GM18520 (cell line): ENCODE data around the gene RDX.
A peak's percentile ranks its signal among the peaks of the same experiment; 100 is the strongest.
"Not testable (repeated sequence)": the region's sequence is repeated elsewhere in the genome, so short reads cannot be mapped to it uniquely, and the experiment has no call there.

Source experiments
- ATAC-seq: cut with Tn5 transposase; IDR thresholded peaks from one replicate; pipeline ENCODE4 v1.9.1; 2021; ENCODE audit not compliant: unreplicated experiment

RDX gene

DNA sequence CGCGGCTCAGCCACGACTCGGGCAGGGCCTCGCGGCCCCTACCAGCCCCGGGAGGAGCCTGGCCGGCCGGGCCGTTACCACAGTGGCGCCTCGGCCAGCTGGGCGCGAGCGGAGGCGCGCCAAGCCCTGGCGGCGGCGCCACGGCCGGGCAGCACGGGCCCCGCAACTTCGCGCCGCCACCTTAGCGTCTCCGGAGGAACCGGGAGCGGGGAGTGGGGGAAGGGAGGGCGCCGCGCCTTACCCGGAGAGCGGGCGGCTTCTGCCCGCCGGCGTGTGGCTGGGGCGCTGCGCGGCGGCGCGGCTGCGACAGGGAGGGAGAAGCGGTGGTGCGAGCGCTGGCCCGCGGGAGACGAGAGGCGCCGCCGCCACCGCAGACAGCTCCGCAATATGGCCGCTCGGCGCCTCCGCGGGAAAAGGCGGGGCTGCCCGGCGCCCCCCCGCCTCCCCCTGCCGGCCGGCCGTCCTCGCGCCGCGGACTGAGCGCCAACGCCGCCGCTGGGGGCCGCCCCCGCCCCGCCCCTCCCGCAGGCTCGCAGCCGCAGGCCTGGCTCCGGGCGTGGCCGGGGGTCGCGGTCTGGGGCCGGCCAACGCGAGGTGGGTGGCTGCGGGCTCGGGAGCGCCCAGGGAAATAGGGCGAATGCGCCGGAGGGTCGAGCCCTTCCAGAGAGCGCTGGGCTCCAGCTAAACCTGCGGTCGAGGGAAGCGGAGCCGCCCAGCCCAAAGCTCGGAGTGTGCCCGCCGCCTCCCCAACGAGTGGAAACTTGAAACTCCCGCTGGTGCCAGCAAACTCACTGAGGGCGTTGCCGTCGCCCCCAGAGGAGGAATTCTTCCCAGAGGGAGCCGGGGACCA lies at the start of gene RDX:
TSS of gene RDX (minus strand) at position 389 of the 850 bp plus-strand sequence. CDS start 16,922 bp downstream, outside the sequence.
- peak; percentile 71 for ATAC-seq

DNA sequence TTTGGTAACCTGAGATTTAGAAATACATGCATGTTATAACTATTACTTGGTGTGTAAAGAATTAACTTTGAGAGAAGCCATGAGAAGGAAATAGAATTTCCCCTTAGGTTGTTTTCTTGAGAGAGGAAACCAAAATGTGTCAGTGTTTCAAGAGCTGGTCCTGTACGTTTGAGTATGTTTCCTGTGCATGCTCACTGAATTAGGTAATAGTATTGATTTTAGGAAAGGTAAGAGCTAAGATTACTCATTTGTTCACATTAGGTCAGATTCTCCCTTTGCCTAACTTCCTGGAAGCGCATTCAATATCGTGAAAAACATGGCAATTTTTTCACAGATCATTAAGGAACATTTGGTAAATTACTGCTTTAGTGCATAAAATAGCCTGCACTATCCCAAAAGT lies 49.3 kb upstream of the RDX start:
- peak; percentile 38 for ATAC-seq

- no peak for ATAC-seq
Observed at GRCh38 chr11:110340436-110340835, 44.0 kb upstream of the RDX start.

- peak; percentile 49 for ATAC-seq
Observed at GRCh38 chr11:110339456-110340250, 43.2 kb upstream of the RDX start.

GRCh38 chr11:110338684-110339083 lies 42.3 kb upstream of the RDX start:
- no peak for ATAC-seq

GRCh38 chr11:110337570-110338193 lies 41.3 kb upstream of the RDX start:
- no peak for ATAC-seq

- no peak for ATAC-seq
Observed at GRCh38 chr11:110336054-110336453, 39.6 kb upstream of the RDX start.

DNA sequence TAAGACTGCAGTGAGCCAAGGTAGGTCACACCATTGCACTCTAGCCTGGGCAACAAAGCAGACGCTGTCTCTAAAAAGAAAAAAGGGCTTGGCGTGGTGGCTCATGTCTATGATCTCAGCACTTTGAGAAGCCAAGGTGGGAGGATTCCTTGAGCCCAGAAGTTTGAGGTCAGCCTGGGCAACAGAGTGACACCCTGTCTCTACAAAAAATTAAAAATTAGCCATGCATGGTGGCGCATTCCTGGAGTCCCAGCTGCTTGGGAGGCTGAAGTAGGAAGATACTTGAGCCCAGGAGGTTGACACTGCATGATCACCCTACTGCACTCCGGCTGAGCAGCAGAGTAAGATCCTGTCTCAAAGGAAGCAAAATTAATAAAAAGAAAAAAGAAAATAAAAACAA lies 38.9 kb upstream of the RDX start:
- no peak for ATAC-seq

GRCh38 chr11:110331626-110332025 lies 35.2 kb upstream of the RDX start:
- ATAC-seq: no peak

DNA sequence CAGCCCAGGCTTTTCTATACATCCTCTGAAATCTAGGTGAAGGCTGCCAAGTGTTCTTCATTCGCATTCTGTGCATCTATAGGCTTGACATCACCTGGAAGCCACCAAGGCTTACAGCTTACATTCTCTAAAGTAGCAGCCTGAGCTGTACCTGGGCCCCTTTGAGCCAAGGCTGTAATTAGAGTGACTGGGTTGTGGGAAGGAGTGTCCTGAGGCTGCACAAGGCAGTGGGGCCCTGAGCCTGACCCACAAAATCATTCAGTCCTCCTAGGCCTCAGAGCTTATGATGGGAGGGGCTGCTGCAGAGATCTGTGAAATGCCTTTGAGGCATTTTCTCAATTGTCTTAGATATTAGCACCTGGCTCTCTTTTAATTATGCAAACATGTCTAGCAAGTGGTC lies 33.0 kb upstream of the RDX start:
- no peak for ATAC-seq

DNA sequence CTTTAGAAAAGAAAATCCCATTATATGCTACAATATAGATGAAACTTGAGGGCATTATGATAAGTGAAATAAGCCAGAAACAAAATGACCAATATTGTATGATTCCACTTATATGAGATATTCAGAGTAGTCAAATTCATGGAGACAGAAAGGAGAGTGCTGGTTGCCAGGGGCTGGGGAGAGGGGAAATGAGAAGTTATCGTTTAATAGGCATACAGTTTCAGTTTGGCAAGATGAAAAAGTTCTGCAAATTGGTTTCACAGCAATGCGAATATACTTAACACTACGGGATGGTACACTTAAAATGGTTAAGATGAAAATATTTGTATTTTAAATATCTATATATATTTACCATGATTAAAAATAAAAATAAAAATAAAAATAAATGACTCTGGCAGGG lies 31.1 kb upstream of the RDX start:
- ATAC-seq: no peak

GRCh38 chr11:110323786-110324185 lies 27.4 kb upstream of the RDX start:
- ATAC-seq: no peak

DNA sequence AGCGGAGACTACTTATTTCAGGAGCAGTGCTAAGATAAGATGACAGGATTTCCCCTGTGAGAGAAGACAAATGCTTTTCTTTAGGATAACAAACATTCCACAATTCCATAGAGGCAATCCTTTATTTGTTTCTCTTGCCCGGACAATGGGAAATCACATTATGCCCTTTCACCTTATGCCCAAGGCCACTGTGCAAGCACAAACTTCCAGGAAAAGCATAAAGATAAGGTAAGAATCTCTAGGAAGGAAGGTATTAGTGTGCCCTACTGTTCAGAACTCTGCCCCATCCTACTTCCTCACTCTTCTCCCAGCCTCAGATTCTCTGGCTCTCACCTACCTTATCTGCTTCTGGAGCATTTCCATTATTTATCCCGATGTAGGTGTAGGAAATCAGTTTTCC lies 23.1 kb upstream of the RDX start:
- no peak for ATAC-seq

DNA sequence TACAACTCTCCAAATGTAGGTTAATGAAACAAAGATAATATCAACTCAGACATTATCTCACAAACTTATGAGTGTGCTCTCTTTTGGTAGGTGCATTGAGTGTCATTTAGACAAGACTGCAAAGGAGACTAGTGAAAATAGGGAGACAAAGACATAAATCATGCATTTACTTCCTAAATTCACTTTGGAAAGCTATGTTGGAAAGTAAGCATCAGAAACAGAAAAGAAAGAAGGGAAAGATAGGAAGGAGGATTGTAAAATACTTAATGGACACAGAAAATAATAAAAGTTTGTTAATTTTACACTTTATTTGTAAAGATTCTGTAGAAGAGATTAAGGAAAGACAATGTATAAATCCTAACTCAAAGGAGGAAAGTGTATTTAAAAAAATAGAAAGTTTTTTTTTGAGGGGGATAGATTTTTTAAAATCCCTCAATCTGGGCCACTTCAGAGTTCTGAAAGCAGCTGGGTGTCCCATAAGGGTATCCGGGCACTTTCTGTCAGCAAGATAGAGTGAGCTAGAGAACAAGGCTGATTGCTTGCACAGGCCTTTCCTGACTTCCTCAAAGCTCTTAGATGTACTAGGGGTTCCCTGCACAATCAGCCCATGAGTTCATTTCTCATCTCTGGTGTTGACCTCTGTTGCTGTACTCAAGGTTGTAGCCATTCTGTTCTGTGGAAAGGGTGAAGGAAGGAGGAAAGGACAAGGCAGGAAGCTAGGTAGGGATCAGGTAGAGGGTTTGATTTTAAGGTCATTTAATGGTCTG lies 22.4 kb upstream of the RDX start:
- no peak for ATAC-seq

DNA sequence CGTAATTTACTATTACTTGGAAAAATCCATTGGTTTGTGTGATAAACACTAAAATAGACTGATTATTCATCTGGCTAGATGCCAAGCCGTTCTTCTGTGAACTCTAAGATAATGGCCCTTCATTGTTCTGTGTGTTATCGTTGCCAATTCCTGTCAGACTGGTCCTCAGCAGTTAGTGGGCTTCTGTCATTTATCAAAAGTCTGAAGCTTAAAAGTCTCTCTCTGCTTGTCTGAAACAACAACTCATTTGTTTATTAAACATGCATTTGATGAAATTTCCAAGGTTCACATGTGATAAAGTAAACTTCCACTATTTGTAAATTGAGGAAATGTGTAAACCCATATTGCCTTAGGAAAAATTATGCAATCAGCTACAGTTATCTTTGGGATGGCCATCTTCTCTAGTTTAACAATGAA lies 21.1 kb upstream of the RDX start:
- ATAC-seq: no peak

DNA sequence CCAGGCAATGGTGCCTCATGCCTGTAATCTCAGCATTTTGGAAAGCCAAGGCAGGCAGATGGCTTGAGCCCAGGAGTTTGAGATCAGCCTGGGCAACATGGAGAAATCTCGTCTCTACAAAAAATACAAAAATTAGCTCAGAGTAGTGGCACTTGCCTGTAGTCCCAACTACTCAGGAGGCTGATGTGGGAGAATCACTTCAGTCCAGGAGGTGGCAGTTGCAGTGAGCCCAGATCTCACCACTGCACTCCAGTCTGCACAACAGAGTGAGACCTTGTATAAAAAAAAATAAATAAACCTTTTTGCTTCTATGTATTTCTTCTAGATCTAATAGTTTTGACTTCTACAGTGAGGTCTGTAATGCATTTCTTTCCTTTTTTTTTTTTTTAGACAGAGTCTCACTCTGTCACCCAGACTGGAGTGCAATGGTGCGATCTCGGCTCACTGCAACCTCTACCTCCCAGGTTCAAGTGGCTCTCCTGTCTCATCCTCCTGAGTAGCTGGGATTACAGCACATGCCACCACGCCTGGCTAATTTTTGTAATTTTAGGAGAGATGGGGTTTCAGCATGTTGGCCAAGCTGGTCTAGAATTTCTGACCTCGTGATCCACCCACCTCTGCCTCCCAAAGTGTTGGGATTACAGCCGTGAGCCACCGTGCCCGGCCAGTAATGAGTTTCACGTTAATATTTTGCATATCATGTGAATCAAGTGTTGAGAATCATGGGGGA lies 18.1 kb upstream of the RDX start:
- no peak for ATAC-seq

DNA sequence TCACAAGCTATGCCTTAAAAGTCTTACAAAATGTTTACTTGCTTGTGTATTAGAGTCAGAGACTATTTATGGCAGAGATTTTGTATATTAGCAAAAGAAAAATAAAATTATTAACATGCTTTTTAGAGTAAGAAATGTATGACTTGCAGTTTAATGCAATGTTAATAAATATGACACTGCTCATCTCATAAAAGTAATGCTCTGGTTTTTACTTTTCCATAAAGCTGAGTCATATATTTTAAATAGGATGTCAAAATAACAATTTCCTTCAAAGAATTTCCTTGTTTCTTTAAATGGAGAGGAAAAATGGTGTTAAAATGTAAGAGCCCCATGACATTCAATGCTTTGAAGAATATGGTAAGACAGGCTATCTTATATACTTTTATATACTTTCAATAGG lies 16.3 kb upstream of the RDX start:
- no peak for ATAC-seq

DNA sequence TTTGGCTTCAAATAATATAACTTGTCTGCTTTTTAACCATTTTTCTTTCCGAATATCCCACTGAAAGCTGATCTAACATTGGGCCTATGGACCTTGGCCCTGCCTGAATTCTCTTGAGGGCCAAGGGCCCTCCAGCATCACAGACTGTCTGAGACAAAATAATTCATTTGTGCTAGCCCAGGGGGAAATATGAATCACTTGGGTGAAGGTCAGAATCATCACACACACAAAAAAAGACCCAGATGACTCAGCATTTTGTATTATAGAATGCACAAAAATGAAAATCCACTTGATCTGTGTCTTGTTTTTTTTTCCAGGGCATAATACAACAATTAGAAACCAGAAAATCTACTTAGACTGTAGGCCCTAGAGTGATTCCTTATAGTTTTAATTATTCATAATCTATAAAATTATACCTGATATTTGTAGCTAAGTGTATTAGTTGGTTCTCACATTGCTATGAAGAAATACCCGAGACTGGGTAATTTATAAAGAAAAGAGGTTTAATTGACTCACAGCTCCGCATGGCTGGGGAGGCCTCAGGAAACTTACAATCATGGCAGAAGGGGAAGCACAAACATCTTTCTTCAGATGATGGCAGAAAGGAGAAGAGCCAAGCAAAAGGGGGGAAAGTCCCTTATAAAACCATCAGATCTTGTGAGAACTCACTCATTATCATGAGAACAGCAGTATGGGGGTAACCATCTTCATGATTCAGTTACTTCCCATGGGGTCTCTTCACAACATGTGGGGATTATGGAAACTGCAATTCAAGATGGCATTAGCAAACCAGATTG lies 15.6 kb upstream of the RDX start:
- peak; percentile 60 for ATAC-seq

- ATAC-seq: no peak
Observed at GRCh38 chr11:110308071-110308470, 11.7 kb upstream of the RDX start.

DNA sequence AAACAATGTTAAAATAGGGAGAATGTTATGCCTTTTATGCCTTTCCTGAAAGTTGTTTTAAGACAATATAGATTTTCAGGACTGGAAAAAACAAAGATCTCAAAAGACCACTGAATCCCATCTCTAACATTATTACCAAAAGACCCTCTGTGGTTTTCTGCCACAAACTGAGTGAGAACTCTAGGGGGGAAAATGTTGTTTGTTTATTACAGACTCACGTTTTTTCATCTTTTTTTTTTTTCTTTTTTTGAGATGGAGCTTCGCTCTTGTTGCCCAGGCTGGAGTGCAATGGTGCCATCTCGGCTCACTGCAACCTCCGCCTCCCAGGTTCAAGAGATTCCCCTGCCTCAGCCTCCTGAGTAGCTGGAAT lies 9.6 kb upstream of the RDX start:
- ATAC-seq: not testable (repeated sequence)
